Measurements from ENCODE around the gene A1BG.

DNA sequence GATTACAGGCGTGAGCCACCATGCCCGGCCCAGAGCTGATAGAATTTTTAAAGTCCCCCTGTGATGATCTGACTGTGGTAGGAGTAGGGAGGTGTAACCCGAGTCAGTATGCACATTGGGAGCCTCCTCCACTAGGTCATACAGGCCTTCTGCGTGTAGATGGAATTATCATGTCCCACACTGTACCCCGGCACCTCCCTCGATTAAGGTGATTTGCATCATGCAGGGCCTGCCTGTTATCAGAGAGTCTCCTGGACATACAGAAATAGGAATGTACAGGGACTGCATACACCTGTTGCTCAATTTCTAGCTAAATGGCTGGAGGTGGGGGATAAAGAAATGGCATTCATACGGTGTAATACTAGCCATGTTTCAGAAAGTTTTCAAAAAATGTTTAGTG, 49.0 kb downstream of the A1BG start:
- TF ChIP-seq RNF2 (IDR thresholded peaks at IDR 0.05; ENCODE audit: borderline replicate concordance, low read depth) (no peak), JUN (IDR thresholded peaks at IDR 0.05) (no peak), USF2 (IDR thresholded peaks at IDR 0.05) (no peak), MAFK (IDR thresholded peaks at IDR 0.05; ENCODE audit: partially characterized antibody) (no peak), RCOR1 (IDR thresholded peaks at IDR 0.05; ENCODE audit: low read depth, low read length) (no peak), PHF8 (IDR thresholded peaks at IDR 0.05; ENCODE audit: borderline replicate concordance, low read depth) (no peak), RAD21 (conservative IDR thresholded peaks at IDR 0.05 in 1 of 2, IDR thresholded peaks at IDR 0.05 in 1 of 2) (no peak), MYC (IDR thresholded peaks at IDR 0.05; ENCODE audit: borderline replicate concordance, low read length) (no peak), ESRRA (IDR thresholded peaks at IDR 0.05; ENCODE audit: borderline replicate concordance, low read length) (no peak), FOSL2 (IDR thresholded peaks at IDR 0.05) (no peak), FOSL2 (CRISPR knock-in tag; IDR thresholded peaks at IDR 0.05) (no peak), HOXA7 (CRISPR knock-in tag; IDR thresholded peaks at IDR 0.05) (no peak), TP53 (CRISPR knock-in tag; IDR thresholded peaks at IDR 0.05) (no peak), CEBPB (IDR thresholded peaks at IDR 0.05) (no peak)
- TF ChIP-seq, protein P1, sequence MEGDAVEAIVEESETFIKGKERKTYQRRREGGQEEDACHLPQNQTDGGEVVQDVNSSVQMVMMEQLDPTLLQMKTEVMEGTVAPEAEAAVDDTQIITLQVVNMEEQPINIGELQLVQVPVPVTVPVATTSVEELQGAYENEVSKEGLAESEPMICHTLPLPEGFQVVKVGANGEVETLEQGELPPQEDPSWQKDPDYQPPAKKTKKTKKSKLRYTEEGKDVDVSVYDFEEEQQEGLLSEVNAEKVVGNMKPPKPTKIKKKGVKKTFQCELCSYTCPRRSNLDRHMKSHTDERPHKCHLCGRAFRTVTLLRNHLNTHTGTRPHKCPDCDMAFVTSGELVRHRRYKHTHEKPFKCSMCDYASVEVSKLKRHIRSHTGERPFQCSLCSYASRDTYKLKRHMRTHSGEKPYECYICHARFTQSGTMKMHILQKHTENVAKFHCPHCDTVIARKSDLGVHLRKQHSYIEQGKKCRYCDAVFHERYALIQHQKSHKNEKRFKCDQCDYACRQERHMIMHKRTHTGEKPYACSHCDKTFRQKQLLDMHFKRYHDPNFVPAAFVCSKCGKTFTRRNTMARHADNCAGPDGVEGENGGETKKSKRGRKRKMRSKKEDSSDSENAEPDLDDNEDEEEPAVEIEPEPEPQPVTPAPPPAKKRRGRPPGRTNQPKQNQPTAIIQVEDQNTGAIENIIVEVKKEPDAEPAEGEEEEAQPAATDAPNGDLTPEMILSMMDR (IDR thresholded peaks at IDR 0.05): no peak
